SHP77 (cell line): ENCODE data around the gene NCOA6.
A peak's percentile ranks its signal among the peaks of the same experiment; 100 is the strongest.
"Not testable (repeated sequence)": the region's sequence is repeated elsewhere in the genome, so short reads cannot be mapped to it uniquely, and the experiment has no call there.

Source experiments
- DNase-seq, 2 experiments: peaks; one replicate each; lab custom pipeline; 2025; lab: John Stamatoyannopoulos, UW

The NCOA6 gene

GRCh38 chr20:34774449-34774848, 51.0 kb downstream of the NCOA6 start:
- DNase-seq = no peak

- DNase-seq = no peak
Measured at GRCh38 chr20:34773726-34774125, 51.7 kb downstream of the NCOA6 start.

DNA sequence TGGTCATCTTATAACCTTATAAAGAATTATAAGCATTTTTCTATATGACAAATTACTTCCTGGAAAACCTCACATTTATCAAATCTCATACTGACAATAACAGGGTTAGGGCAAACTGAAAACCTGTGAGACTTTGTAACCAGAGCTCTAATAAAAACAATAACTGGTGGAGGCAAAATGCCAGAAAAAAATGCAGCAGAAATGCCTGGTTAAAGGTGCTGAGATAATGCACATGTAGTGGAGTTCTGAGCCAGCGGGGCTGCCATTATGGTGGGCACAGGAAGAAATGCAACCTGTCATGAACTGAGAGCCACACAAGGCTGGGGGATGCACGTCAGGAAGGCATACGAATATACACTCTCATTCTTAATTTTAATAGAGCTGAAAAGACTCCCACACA, 53.0 kb downstream of the NCOA6 start:
- no peak for DNase-seq

DNA sequence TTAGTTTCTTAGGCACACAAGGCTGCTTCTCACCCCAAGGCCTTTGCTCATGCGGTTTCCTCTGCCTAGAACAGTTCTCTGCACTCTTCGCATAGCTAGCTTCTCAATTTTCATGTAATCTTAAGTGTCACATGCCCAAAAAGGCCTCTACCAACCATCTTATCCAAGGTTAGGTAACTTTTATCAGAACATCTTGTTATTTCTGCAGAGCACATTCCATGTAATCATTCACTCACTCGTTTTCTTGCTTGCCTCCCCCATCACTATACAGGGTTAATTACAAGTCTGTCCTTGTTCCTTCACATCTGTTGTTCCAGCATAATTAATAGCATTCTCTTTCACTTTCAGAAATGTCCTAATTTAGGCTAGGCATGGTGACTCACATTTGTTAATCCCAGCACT, 53.8 kb downstream of the NCOA6 start:
- no peak for DNase-seq

DNA sequence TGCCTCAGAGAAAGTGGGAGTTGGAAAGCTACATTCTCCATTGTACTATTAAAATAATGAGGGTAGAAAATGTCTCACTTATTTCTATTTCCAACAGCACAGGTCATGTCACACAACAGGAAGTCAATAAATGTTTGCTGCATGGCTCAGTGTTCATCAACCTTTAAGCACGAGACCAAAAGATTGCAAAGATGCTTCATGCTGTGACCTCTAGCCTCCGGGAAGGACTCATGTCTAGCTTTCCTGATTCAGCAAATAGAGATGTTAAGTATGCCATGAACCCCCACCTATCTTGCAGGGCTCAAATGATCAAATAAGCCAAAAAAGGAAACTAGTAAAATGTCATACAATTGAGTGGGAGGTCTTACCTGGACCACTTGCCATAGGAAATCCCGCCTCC, 57.4 kb downstream of the NCOA6 start:
- DNase-seq = no peak

DNA sequence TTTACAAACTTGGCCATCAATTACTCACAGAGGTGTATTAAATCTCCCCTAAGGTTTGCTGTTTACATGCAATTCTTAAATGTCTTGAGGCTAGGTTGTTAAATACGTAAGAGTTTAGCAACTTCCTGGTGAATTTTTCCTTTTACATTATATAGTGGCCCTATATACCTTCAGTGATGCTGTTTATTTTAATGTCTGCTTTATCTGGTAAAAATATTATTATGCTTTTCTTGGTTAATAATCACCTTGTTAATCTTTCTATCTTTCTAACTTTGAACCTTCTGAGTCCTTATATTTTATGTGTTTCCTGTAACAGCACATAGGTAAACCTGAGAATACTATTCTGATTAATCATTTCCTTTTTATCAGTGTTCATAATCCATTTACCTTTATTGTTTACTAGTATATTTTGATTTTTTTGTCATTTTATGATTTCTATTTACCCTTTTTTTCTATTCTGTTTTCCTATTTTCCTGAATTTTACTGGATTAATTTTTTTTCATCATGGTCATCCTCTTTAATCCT, 63.4 kb downstream of the NCOA6 start:
- no peak for DNase-seq

GRCh38 chr20:34755367-34755766, 70.1 kb downstream of the NCOA6 start:
- DNase-seq = no peak

- no peak for DNase-seq
Measured at GRCh38 chr20:34754611-34755010, 70.8 kb downstream of the NCOA6 start.

DNA sequence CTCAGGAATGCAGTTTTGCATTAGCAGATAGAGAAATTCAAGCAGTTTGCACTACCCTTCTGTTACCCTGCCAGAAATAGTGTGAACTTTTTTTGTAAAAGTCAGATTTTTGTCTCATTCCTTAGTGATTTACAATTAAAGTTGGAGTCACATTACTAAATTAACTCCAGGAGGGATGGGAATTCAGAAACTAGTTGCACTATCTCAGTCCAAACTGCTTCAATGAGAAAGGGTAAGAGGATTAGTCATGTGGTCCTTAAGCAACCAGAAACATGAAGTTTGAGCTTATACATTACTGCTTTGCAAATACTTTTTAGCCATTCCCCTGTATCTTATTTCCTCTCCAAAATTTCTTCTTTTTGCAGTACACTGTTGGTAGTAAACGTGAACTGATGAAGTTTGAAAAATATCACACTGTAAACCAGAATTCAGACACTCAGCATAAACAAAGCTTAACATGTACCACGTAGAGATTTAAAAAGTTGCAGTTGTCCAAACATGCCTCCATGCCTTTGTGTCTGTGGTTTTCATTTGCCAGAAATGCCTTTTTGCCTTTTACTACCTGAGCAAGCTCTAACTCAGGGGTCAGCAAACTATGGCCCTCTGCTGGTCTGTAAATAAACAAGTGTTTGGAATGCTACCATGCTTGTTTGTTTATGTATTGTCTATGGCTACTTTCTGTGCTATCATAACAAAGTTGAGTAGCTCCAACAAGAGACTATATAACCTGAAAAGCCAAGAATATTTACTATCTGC, 71.6 kb downstream of the NCOA6 start:
- no peak for DNase-seq

DNA sequence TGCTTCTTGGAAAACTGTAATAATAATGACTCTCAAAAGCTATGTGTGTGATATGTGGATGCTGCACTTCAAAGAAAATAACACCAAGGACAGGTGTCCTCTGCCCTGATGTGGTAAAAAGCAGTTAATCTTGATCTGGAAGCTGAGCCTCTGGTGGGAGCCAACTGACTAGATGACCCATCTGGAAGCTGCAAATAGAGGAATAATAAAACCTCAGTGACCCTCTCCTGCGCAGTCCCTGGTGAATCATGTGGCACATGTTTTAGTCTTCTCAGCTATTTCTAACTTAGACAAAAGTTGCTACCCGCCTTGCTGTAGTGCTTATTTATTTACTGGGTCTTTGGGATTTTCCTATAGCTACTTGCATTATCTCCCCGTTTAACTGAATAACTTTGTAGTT, 74.0 kb downstream of the NCOA6 start:
- DNase-seq = no peak

- no peak for DNase-seq
Measured at GRCh38 chr20:34750484-34750883, 75.0 kb downstream of the NCOA6 start.

- no peak for DNase-seq
Measured at GRCh38 chr20:34748709-34749108, 76.7 kb downstream of the NCOA6 start.

- DNase-seq = no peak
Measured at GRCh38 chr20:34747479-34747878, 78.0 kb downstream of the NCOA6 start.

DNA sequence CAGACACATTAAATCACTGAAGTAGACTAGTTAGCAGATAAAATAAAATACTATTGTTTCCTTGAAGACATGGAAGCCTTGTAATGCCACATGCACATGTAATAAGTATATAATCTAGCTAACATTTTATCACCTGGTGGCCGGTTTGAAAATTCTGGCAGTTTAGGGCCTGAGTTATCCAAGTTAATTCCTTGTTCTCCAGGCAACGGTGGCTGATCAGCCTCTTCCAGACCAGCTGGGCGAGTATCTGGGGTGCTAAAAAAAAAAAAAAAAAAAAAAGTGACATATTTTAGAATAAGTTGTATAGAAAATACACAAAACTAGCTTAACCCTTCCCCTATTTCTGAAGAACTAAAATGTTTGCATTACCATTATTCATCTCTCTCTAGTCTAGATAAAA, 78.8 kb downstream of the NCOA6 start:
- DNase-seq = no peak

DNA sequence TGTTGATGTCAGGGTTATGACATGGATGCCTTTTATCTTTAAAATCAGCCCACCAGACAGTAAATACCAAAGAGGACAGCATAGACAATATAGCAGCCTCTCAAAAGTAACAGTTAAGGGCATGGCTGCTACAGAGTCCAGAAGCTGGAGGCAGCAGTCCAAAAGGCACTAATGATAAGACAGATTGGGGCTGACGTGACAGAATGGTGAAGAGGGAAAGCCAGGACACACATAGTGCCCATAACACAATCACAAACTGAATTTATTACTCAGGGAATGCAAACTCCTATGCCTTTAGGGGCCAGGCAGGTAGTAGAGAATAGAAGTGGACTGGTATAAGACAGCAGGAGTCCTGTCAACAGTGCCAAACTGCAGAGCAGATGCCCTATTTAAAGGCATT, 80.6 kb downstream of the NCOA6 start:
- DNase-seq = no peak

GRCh38 chr20:34744340-34744739, 81.1 kb downstream of the NCOA6 start:
- no peak for DNase-seq

GRCh38 chr20:34743039-34743438, 82.4 kb downstream of the NCOA6 start:
- no peak for DNase-seq

GRCh38 chr20:34736106-34736735, 89.2 kb downstream of the NCOA6 start:
- DNase-seq = no peak

- no peak for DNase-seq
Measured at GRCh38 chr20:34732523-34732922, 92.9 kb downstream of the NCOA6 start.

- no peak for DNase-seq
Measured at GRCh38 chr20:34729416-34729815, 96.0 kb downstream of the NCOA6 start.

- DNase-seq = no peak
Measured at GRCh38 chr20:34724172-34724571, 101.3 kb downstream of the NCOA6 start.

DNA sequence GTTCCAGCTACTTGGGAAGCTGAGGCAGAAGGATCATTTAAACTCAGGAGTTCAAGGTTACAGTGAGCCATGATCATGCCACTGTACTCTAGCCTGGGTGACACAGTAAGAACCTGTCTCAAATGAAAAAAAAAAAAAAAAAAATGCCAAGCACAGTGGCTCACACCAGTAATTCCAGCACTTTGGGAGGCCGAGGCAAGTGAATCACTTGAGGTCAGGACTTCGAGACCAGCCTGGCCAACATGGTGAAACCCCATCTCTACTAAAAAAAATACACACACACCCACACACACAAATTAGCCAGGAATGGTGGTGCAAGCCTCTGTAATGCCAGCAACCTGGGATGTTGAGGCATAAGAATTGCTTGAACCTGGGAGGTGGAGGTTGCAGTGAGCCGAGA, 102.9 kb downstream of the NCOA6 start:
- not testable (repeated sequence) for DNase-seq

- DNase-seq = peak in 1 of 2 experiments; percentile 70
Measured at GRCh38 chr20:34720266-34720665, 105.2 kb downstream of the NCOA6 start.
